ENCODE data around the gene EIF4A3.
A peak's percentile ranks its signal among the peaks of the same experiment; 100 is the strongest.

Gene EIF4A3

DNA sequence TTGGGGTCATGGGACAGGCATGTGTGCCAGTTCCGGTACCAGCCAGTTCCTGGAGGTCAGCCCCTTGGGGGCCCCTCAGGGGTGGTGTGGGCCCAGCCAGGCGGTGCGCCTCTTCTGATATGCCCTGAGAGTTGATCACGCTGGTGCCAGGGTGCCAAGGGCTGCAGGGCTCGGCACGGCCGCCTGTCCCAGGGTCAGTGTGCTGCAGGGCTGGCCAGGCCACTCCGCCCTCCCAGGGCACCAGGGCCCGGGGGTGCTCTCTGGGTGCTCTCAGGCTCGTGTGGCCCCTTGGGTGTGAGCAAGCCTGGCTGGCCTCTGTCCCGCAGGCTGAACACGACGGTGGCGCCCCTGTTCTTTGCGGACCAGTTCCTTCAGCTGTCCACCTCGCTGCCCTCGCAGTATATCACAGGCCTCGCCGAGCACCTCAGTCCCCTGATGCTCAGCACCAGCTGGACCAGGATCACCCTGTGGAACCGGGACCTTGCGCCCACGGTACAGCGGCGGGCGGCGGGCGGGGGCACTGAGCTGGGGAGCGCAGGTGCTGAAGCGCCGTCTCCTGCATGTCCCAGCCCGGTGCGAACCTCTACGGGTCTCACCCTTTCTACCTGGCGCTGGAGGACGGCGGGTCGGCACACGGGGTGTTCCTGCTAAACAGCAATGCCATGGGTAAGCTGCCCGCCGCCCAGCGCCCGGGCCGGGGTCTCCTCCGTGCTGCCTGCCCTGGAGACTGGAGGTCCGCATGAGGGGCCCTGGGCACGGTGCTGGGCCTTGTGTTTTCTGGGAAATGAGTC lies 39.5 kb downstream of the EIF4A3 start:
- Histone ChIP-seq H3K27me3 (ENCODE audit: control insufficient read depth in 1 of 2, insufficient read depth in 1 of 2, low read length in 2 of 2) (peaks cover 5 to 50% of the 10 kb centered on the region in 2 experiments), H3K4me1 (ENCODE audit: control insufficient read depth, insufficient read depth, low read depth, low read length) (peaks cover 27% of the 10 kb centered on the region), H4K8ac (ENCODE audit: low read length) (no peak overlapping the region), H2AFZ (ENCODE audit: low read depth, low read length) (no peak overlapping the region), H2BK5ac (ENCODE audit: low read depth, low read length, poor library complexity, severe bottlenecking) (no peak overlapping the region), H3K4me3 (ENCODE audit: insufficient read depth in 1 of 2, low read depth in 1 of 2, low read length in 2 of 2) (no peak overlapping the region), H2BK12ac (ENCODE audit: low read length in 2 of 2) (peak overlapping the region in 1 of 2 experiments; percentile 4), H3K27ac (ENCODE audit: low read length, poor library complexity, severe bottlenecking) (no peak overlapping the region), H3K36me3 (ENCODE audit: control insufficient read depth in 1 of 2, insufficient read depth in 2 of 2, low read depth in 1 of 2, low read length in 2 of 2) (peaks cover 0 to 3% of the 10 kb centered on the region in 2 experiments), H2BK15ac (ENCODE audit: low read depth, poor library complexity, severe bottlenecking) (no peak overlapping the region), H2AK5ac (ENCODE audit: low read length, severe bottlenecking) (no peak overlapping the region), H3K14ac (ENCODE audit: low read length in 2 of 2) (no peak overlapping the region), H3K18ac (ENCODE audit: low read depth in 1 of 2, low read length in 2 of 2) (no peak overlapping the region), H4K91ac (ENCODE audit: low read length) (no peak overlapping the region), H3K4me2 (ENCODE audit: low read length, poor library complexity, severe bottlenecking) (no peak overlapping the region), H3K9me3 (ENCODE audit: control insufficient read depth, low read length) (no peaks in the 10 kb centered on the region), H3K79me1 (replicated peaks; ENCODE audit: low read length, poor library complexity, severe bottlenecking) (no peaks in the 10 kb centered on the region), H3K4ac (ENCODE audit: low read depth in 1 of 2, low read length in 2 of 2) (no peak overlapping the region), H2BK120ac (ENCODE audit: low read depth, low read length) (no peak overlapping the region), H3K9ac (ENCODE audit: low read length) (no peak overlapping the region), H3K23ac (ENCODE audit: low read length in 2 of 2) (no peak overlapping the region)
- no peak for DNase-seq
- WGBS, result 89% methylated on average over 45 of the region's 46 CpGs

DNA sequence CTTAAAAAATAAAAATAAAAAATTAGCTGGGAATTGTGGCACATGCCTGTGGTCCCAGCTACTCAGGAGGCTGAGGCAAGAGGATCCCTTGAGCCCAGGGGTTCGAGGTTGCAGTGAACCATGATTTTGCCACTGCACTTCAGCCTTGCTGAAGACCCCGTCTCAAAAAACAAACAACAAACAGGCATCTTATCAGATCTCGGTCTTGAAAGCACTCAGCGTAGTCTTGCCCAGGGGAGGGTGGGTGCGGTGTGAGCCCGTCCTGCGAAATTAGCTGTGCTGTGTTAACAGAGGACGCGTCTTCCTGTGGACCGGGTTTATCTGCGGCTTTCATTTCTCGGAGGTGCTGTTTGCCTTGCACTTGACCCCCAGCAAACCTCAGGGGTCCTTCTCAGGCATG lies 40.2 kb downstream of the EIF4A3 start:
- Histone ChIP-seq H3K9me3 (ENCODE audit: control insufficient read depth, low read length) (no peaks in the 10 kb centered on the region), H3K79me1 (replicated peaks; ENCODE audit: low read length, poor library complexity, severe bottlenecking) (peaks cover 2% of the 10 kb centered on the region)
- WGBS, result 86% methylated on average over 11 of the region's 12 CpGs

GRCh38 chr17:80106176-80106575 lies 40.8 kb downstream of the EIF4A3 start:
- 78% methylated on average over 10 of the region's 10 CpGs for WGBS
- Histone ChIP-seq H3K36me3 (ENCODE audit: control insufficient read depth in 1 of 2, insufficient read depth in 2 of 2, low read depth in 1 of 2, low read length in 2 of 2) (peaks cover 0 to 3% of the 10 kb centered on the region in 2 experiments), H3K79me1 (replicated peaks; ENCODE audit: low read length, poor library complexity, severe bottlenecking) (peaks cover 4% of the 10 kb centered on the region)

More for the DNA sequence above, 40.2 kb downstream of the EIF4A3 start:
- H3K27me3 ChIP-seq (ENCODE audit: control insufficient read depth in 1 of 2, insufficient read depth in 1 of 2, low read length in 2 of 2), result peaks cover 5 to 50% of the 10 kb centered on the region in 2 experiments
- no peak for DNase-seq
- no peak overlapping the region for H2BK15ac ChIP-seq (ENCODE audit: low read depth, poor library complexity, severe bottlenecking)
- no peak overlapping the region for H3K9ac ChIP-seq (ENCODE audit: low read length)
- no peak overlapping the region for H3K4me2 ChIP-seq (ENCODE audit: low read length, poor library complexity, severe bottlenecking)
- no peak overlapping the region for H2BK12ac ChIP-seq (ENCODE audit: low read length in 2 of 2)
- H2BK5ac ChIP-seq (ENCODE audit: low read depth, low read length, poor library complexity, severe bottlenecking), result no peak overlapping the region
- no peak overlapping the region for H3K23ac ChIP-seq (ENCODE audit: low read length in 2 of 2)
- H3K18ac ChIP-seq (ENCODE audit: low read depth in 1 of 2, low read length in 2 of 2), result no peak overlapping the region
- H3K27ac ChIP-seq (ENCODE audit: low read length, poor library complexity, severe bottlenecking), result no peak overlapping the region
- H3K4me1 ChIP-seq (ENCODE audit: control insufficient read depth, insufficient read depth, low read depth, low read length), result peaks cover 27% of the 10 kb centered on the region
- no peak overlapping the region for H3K14ac ChIP-seq (ENCODE audit: low read length in 2 of 2)
- no peak overlapping the region for H4K91ac ChIP-seq (ENCODE audit: low read length)
- H2AFZ ChIP-seq (ENCODE audit: low read depth, low read length), result no peak overlapping the region
- H3K4ac ChIP-seq (ENCODE audit: low read depth in 1 of 2, low read length in 2 of 2), result no peak overlapping the region
- no peak overlapping the region for H2BK120ac ChIP-seq (ENCODE audit: low read depth, low read length)
- no peak overlapping the region for H4K8ac ChIP-seq (ENCODE audit: low read length)
- H3K4me3 ChIP-seq (ENCODE audit: insufficient read depth in 1 of 2, low read depth in 1 of 2, low read length in 2 of 2), result no peak overlapping the region
- H3K36me3 ChIP-seq (ENCODE audit: control insufficient read depth in 1 of 2, insufficient read depth in 2 of 2, low read depth in 1 of 2, low read length in 2 of 2), result peaks cover 0 to 3% of the 10 kb centered on the region in 2 experiments
- no peak overlapping the region for H2AK5ac ChIP-seq (ENCODE audit: low read length, severe bottlenecking)

GRCh38 chr17:80105762-80106161 lies 41.2 kb downstream of the EIF4A3 start:
- 86% methylated on average over 29 of the region's 29 CpGs for WGBS

More at GRCh38 chr17:80106176-80106575, 40.8 kb downstream of the EIF4A3 start:
- Histone ChIP-seq H3K4me2 (ENCODE audit: low read length, poor library complexity, severe bottlenecking) (no peak overlapping the region), H3K9me3 (ENCODE audit: control insufficient read depth, low read length) (no peaks in the 10 kb centered on the region), H2BK15ac (ENCODE audit: low read depth, poor library complexity, severe bottlenecking) (no peak overlapping the region), H2BK5ac (ENCODE audit: low read depth, low read length, poor library complexity, severe bottlenecking) (no peak overlapping the region), H3K4ac (ENCODE audit: low read depth in 1 of 2, low read length in 2 of 2) (no peak overlapping the region), H3K14ac (ENCODE audit: low read length in 2 of 2) (no peak overlapping the region), H3K9ac (ENCODE audit: low read length) (no peak overlapping the region), H3K4me1 (ENCODE audit: control insufficient read depth, insufficient read depth, low read depth, low read length) (peaks cover 27% of the 10 kb centered on the region), H4K91ac (ENCODE audit: low read length) (no peak overlapping the region), H2AFZ (ENCODE audit: low read depth, low read length) (no peak overlapping the region), H3K27me3 (ENCODE audit: control insufficient read depth in 1 of 2, insufficient read depth in 1 of 2, low read length in 2 of 2) (peaks cover 5 to 49% of the 10 kb centered on the region in 2 experiments), H3K27ac (ENCODE audit: low read length, poor library complexity, severe bottlenecking) (no peak overlapping the region), H2BK120ac (ENCODE audit: low read depth, low read length) (no peak overlapping the region), H3K23ac (ENCODE audit: low read length in 2 of 2) (no peak overlapping the region), H2BK12ac (ENCODE audit: low read length in 2 of 2) (no peak overlapping the region), H4K8ac (ENCODE audit: low read length) (no peak overlapping the region), H3K18ac (ENCODE audit: low read depth in 1 of 2, low read length in 2 of 2) (no peak overlapping the region), H2AK5ac (ENCODE audit: low read length, severe bottlenecking) (no peak overlapping the region), H3K4me3 (ENCODE audit: insufficient read depth in 1 of 2, low read depth in 1 of 2, low read length in 2 of 2) (no peak overlapping the region)
- DNase-seq, result no peak

More at GRCh38 chr17:80105762-80106161, 41.2 kb downstream of the EIF4A3 start:
- no peak overlapping the region for H3K14ac ChIP-seq (ENCODE audit: low read length in 2 of 2)
- no peak overlapping the region for H2AK5ac ChIP-seq (ENCODE audit: low read length, severe bottlenecking)
- no peak for DNase-seq
- no peak overlapping the region for H3K23ac ChIP-seq (ENCODE audit: low read length in 2 of 2)
- no peak overlapping the region for H2BK5ac ChIP-seq (ENCODE audit: low read depth, low read length, poor library complexity, severe bottlenecking)
- peaks cover 0 to 3% of the 10 kb centered on the region in 2 experiments for H3K36me3 ChIP-seq (ENCODE audit: control insufficient read depth in 1 of 2, insufficient read depth in 2 of 2, low read depth in 1 of 2, low read length in 2 of 2)
- no peak overlapping the region for H3K18ac ChIP-seq (ENCODE audit: low read depth in 1 of 2, low read length in 2 of 2)
- peaks cover 4% of the 10 kb centered on the region for H3K79me1 ChIP-seq (replicated peaks; ENCODE audit: low read length, poor library complexity, severe bottlenecking)
- H3K4me1 ChIP-seq (ENCODE audit: control insufficient read depth, insufficient read depth, low read depth, low read length), result peaks cover 27% of the 10 kb centered on the region
- H3K27me3 ChIP-seq (ENCODE audit: control insufficient read depth in 1 of 2, insufficient read depth in 1 of 2, low read length in 2 of 2), result peaks cover 5 to 46% of the 10 kb centered on the region in 2 experiments
- H4K8ac ChIP-seq (ENCODE audit: low read length), result no peak overlapping the region
- H3K4me2 ChIP-seq (ENCODE audit: low read length, poor library complexity, severe bottlenecking), result no peak overlapping the region
- H3K9me3 ChIP-seq (ENCODE audit: control insufficient read depth, low read length), result no peaks in the 10 kb centered on the region
- H2BK120ac ChIP-seq (ENCODE audit: low read depth, low read length), result no peak overlapping the region
- H3K27ac ChIP-seq (ENCODE audit: low read length, poor library complexity, severe bottlenecking), result no peak overlapping the region
- H4K91ac ChIP-seq (ENCODE audit: low read length), result no peak overlapping the region
- H3K4ac ChIP-seq (ENCODE audit: low read depth in 1 of 2, low read length in 2 of 2), result no peak overlapping the region
- no peak overlapping the region for H2AFZ ChIP-seq (ENCODE audit: low read depth, low read length)
- no peak overlapping the region for H2BK15ac ChIP-seq (ENCODE audit: low read depth, poor library complexity, severe bottlenecking)
- H2BK12ac ChIP-seq (ENCODE audit: low read length in 2 of 2), result no peak overlapping the region
- no peak overlapping the region for H3K4me3 ChIP-seq (ENCODE audit: insufficient read depth in 1 of 2, low read depth in 1 of 2, low read length in 2 of 2)
- H3K9ac ChIP-seq (ENCODE audit: low read length), result no peak overlapping the region
